HCT116 (cell line): ENCODE data around the gene NEUROD4. TPM values are rescaled to one million over a fixed set of nuclear protein-coding genes. Genes with fewer than 3 reads are reported as not detected.

Experiments
- ATAC-seq: fragments of 200-7000 bp; cut with Tn5 transposase; 2 replicates; pipeline ENCODE4 v1.9.1; 2020; ENCODE audit warnings: mild to moderate bottlenecking, moderate library complexity
- BruUV-seq: library from RNA; stranded (reverse); fragments of 400-500 nt; replicated peaks from 2 replicates; lab custom pipeline; 2021; lab: Mats Ljungman, UMichigan
- CTCF ChIA-PET: fragments of 300-600 bp; sonication (Branson Sonifier 250); formaldehyde crosslinking; loops from one replicate; lab custom pipeline; 2021; ENCODE audit warnings: antibody characterized with exemption; lab: Charles Lee
- POLR2A ChIA-PET: fragments of 300-600, 350-600 bp; sonication (Branson Sonifier 250); formaldehyde crosslinking; loops from one replicate; lab custom pipeline; 2021; ENCODE audit warnings: antibody characterized with exemption; lab: Charles Lee
- RAD21 ChIA-PET, 2 experiments: fragments of 300-600 bp; sonication (Branson Sonifier 250); formaldehyde crosslinking; loops; one replicate each; lab custom pipeline; 2023; ENCODE audit warnings: low total read pairs in 2 of 2; ENCODE audit not compliant: uncharacterized antibody in 2 of 2, unreplicated experiment in 2 of 2, low non-redundant PET in 1 of 2; lab: Charles Lee
- DNase-seq: peaks from one replicate; pipeline ENCODE4 v3.0.0-alpha.2; 2010; ENCODE audit warnings: low read depth, low spot score
- H2AFZ ChIP-seq: fragments of 200-600 bp; shearing (Covaris generic), sonication (generic); 2 replicates; pipeline ENCODE4 v1.6.1; 2017; ENCODE audit warnings: low read depth, mixed run types, mixed read lengths, antibody characterized with exemption, low read length; ENCODE audit not compliant: poor library complexity, severe bottlenecking
- H3K27ac ChIP-seq: 2 replicates; pipeline ENCODE4 v1.5.1; 2012; ENCODE audit warnings: low read depth, low read length
- H3K27me3 ChIP-seq: fragments of 200-600 bp; sonication (generic); 2 replicates; pipeline ENCODE4 v1.6.1; 2016; ENCODE audit warnings: mixed run types, low read length, mixed read lengths; ENCODE audit not compliant: insufficient read depth
- H3K36me3 ChIP-seq, 2 experiments: fragments of 200-500 bp in 1 of 2; fragments of 200-600 bp in 1 of 2; sonication (Bioruptor generic) in 1 of 2; sonication (generic) in 1 of 2; 2 replicates each; pipeline versions ENCODE4 v1.5.1 to v1.6.1; 2014 to 2016; ENCODE audit warnings: low read length in 2 of 2, inconsistent platforms in 1 of 2, mixed read lengths in 1 of 2, mixed run types in 1 of 2; ENCODE audit not compliant: insufficient read depth in 2 of 2, control insufficient read depth in 1 of 2
- H3K4me1 ChIP-seq, 2 experiments: fragments of 200-600 bp in 1 of 2; sonication (generic) in 1 of 2; 2 replicates each; pipeline versions ENCODE4 v1.5.1 to v1.6.1; 2012 to 2017; ENCODE audit warnings: low read length in 2 of 2, inconsistent platforms in 1 of 2, mild to moderate bottlenecking in 1 of 2, mixed read lengths in 1 of 2, mixed run types in 1 of 2, moderate library complexity in 1 of 2; ENCODE audit not compliant: insufficient read depth in 2 of 2, control insufficient read depth in 1 of 2
- H3K4me2 ChIP-seq: fragments of 200-600 bp; sonication (generic); 2 replicates; pipeline ENCODE4 v1.6.1; 2017; ENCODE audit warnings: mixed run types, low read length, mixed read lengths
- H3K4me3 ChIP-seq, 2 experiments: fragments of 200-600 bp in 1 of 2; sonication (generic) in 1 of 2; replicated peaks in 1 of 2; 2 replicates each; pipeline ENCODE4 v1.5.1; 2011 to 2016; ENCODE audit warnings: low read length in 2 of 2, control low read depth in 1 of 2, low read depth in 1 of 2, mild to moderate bottlenecking in 1 of 2, mixed read lengths in 1 of 2, mixed run types in 1 of 2
- H3K79me2 ChIP-seq: fragments of 200-600 bp; sonication (generic); 2 replicates; pipeline ENCODE4 v1.6.1; 2017; ENCODE audit warnings: mild to moderate bottlenecking, mixed run types, low read length, moderate library complexity, mixed read lengths; ENCODE audit not compliant: insufficient read depth
- H3K9ac ChIP-seq: fragments of 200-600 bp; sonication (generic); 2 replicates; pipeline ENCODE4 v1.6.1; 2016; ENCODE audit warnings: low read length, mixed read lengths
- H3K9me2 ChIP-seq: fragments of 200-600 bp; sonication (generic), shearing (Covaris generic); 2 replicates; pipeline ENCODE4 v1.6.1; 2017; ENCODE audit warnings: mixed run types, mild to moderate bottlenecking, moderate library complexity; ENCODE audit not compliant: insufficient read depth
- H3K9me3 ChIP-seq, 2 experiments: fragments of 200-500 bp in 1 of 2; fragments of 200-600 bp in 1 of 2; sonication (Bioruptor generic) in 1 of 2; sonication (generic) in 1 of 2; 2 replicates each; pipeline ENCODE4 v1.6.1; 2014 to 2017; ENCODE audit warnings: low read length in 2 of 2, mixed read lengths in 2 of 2, inconsistent platforms in 1 of 2, low read depth in 1 of 2, mild to moderate bottlenecking in 1 of 2, mixed run types in 1 of 2, moderate library complexity in 1 of 2; ENCODE audit not compliant: control insufficient read depth in 1 of 2, insufficient read depth in 1 of 2
- H4K20me1 ChIP-seq: fragments of 200-600 bp; sonication (generic), shearing (Covaris generic); 2 replicates; pipeline ENCODE4 v1.6.1; 2017; ENCODE audit warnings: mixed run types, mild to moderate bottlenecking, moderate library complexity; ENCODE audit not compliant: insufficient read depth
- CBX3 ChIP-seq: IDR thresholded peaks from 2 replicates; pipeline ENCODE4 v1.6.1; 2012; ENCODE audit warnings: low read depth
- CEBPB ChIP-seq: IDR thresholded peaks from 2 replicates; pipeline ENCODE4 v1.6.1; 2012; ENCODE audit warnings: low read depth
- EZH2 ChIP-seq: fragments of 200-600 bp; sonication (generic); IDR thresholded peaks from 2 replicates; pipeline ENCODE4 v1.6.1; 2017; ENCODE audit warnings: antibody characterized with exemption, mixed run types
- FOSL1 ChIP-seq: IDR thresholded peaks from 2 replicates; pipeline ENCODE4 v1.6.1; 2012; ENCODE audit warnings: low read depth
- JUND ChIP-seq: IDR thresholded peaks from 2 replicates; pipeline ENCODE4 v1.6.1; 2012
- POLR2A ChIP-seq: IDR thresholded peaks from 2 replicates; pipeline ENCODE4 v1.7.0; 2011; ENCODE audit warnings: borderline replicate concordance; ENCODE audit not compliant: insufficient read depth, insufficient read length; ENCODE audit errors: extremely low read depth
- POLR2AphosphoS5 ChIP-seq: IDR thresholded peaks from 2 replicates; pipeline ENCODE4 v1.6.1; 2011; ENCODE audit warnings: mild to moderate bottlenecking, low read depth, low read length, moderate library complexity
- SRF ChIP-seq: IDR thresholded peaks from 2 replicates; pipeline ENCODE4 v1.6.1; 2012; ENCODE audit warnings: low read depth
- TCF7L2 ChIP-seq: IDR thresholded peaks from 2 replicates; pipeline ENCODE4 v1.7.0; 2011; ENCODE audit warnings: borderline replicate concordance, inconsistent platforms; ENCODE audit not compliant: insufficient read depth, insufficient read length; ENCODE audit errors: extremely low read depth
- YY1 ChIP-seq: IDR thresholded peaks from 2 replicates; pipeline ENCODE4 v1.6.1; 2011; ENCODE audit warnings: low read length, low read depth, moderate library complexity, mild to moderate bottlenecking; ENCODE audit not compliant: insufficient replicate concordance; ENCODE audit errors: extremely low read depth
- ZFX ChIP-seq: fragments of 450-650 bp; IDR thresholded peaks from 2 replicates; pipeline ENCODE4 v1.6.1; 2017
- intact Hi-C: fragments of 100-400 bp; cut with micrococcal nuclease; formaldehyde crosslinking; loops from 2 replicates; pipeline ENCODE4 v1.10.0; 2022
- total RNA-seq: library from RNA; stranded (reverse); gene quantifications from one replicate; pipeline ENCODE4 v1.2.1, GENCODE V29; 2021; ENCODE audit not compliant: unreplicated experiment
- TF ChIP-seq, protein P1 (sequence below), 3 experiments: fragments of 200-600 bp in 1 of 3; sonication (generic) in 1 of 3; IDR thresholded peaks in 2 of 3; conservative IDR thresholded peaks in 1 of 3; 2 replicates each; pipeline ENCODE4 v1.5.1; 2012 to 2017; ENCODE audit warnings: low read depth in 2 of 3, low read length in 2 of 3, antibody characterized with exemption in 1 of 3, borderline replicate concordance in 1 of 3, control low read depth in 1 of 3, mild to moderate bottlenecking in 1 of 3, mixed read lengths in 1 of 3, mixed run types in 1 of 3, moderate library complexity in 1 of 3; ENCODE audit not compliant: insufficient read depth in 1 of 3
- TF ChIP-seq, protein P2 (sequence below): IDR thresholded peaks from 2 replicates; pipeline ENCODE4 v1.6.1; 2011; ENCODE audit warnings: mild to moderate bottlenecking, low read length, moderate library complexity; ENCODE audit not compliant: insufficient replicate concordance; ENCODE audit errors: extremely low read depth
- TF ChIP-seq, protein P3 (sequence below): IDR thresholded peaks from 2 replicates; pipeline ENCODE4 v1.6.1; 2012
- TF ChIP-seq, protein P4 (sequence below): IDR thresholded peaks from 2 replicates; pipeline ENCODE4 v1.6.1; 2012

The NEUROD4 gene
- total RNA-seq, 1 experiment from 2014 or later, result not detected

DNA sequence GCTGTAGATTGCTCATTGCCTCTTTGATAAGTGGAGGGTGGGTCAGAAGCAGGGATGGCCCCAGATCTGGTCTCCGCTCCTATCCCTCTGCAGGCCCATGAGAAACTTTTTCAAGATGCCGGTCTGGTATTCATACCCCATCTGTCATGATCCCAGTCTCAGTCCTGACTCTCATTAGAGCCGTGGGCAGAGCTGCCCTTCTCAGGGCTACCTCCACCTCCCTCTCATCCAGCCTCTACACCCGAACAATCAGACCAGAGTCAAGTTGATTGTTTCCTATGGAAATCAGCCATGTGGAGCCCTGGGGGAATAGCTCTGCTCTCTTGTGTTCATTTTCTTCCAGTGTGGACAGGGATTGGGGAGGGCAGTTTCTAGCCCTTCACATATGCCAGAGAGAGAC is 45.8 kb downstream of the NEUROD4 start:
- no peaks in the 10 kb centered on the region; the same call in 1 of the 2 replicates for H4K20me1 ChIP-seq
- no peaks in the 10 kb centered on the region for H3K9me3 ChIP-seq
- H3K9ac ChIP-seq, result no peak overlapping the region
- H3K36me3 ChIP-seq, result no peaks in the 10 kb centered on the region
- TF ChIP-seq CEBPB, result no peak
- TF ChIP-seq EZH2, result no peak
- no peak for TF ChIP-seq YY1
- TF ChIP-seq ZFX, result no peak
- no peak for TF ChIP-seq POLR2A
- TF ChIP-seq, protein P1, sequence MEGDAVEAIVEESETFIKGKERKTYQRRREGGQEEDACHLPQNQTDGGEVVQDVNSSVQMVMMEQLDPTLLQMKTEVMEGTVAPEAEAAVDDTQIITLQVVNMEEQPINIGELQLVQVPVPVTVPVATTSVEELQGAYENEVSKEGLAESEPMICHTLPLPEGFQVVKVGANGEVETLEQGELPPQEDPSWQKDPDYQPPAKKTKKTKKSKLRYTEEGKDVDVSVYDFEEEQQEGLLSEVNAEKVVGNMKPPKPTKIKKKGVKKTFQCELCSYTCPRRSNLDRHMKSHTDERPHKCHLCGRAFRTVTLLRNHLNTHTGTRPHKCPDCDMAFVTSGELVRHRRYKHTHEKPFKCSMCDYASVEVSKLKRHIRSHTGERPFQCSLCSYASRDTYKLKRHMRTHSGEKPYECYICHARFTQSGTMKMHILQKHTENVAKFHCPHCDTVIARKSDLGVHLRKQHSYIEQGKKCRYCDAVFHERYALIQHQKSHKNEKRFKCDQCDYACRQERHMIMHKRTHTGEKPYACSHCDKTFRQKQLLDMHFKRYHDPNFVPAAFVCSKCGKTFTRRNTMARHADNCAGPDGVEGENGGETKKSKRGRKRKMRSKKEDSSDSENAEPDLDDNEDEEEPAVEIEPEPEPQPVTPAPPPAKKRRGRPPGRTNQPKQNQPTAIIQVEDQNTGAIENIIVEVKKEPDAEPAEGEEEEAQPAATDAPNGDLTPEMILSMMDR (IDR thresholded peaks at IDR 0.05 in 2 of 3, conservative IDR thresholded peaks at IDR 0.05 in 1 of 3; ENCODE audit: borderline replicate concordance in 1 of 3, insufficient read depth in 1 of 3, low read depth in 2 of 3, low read length in 2 of 3), result no peak
- TF ChIP-seq CBX3, result no peak
- TF ChIP-seq, protein P2, sequence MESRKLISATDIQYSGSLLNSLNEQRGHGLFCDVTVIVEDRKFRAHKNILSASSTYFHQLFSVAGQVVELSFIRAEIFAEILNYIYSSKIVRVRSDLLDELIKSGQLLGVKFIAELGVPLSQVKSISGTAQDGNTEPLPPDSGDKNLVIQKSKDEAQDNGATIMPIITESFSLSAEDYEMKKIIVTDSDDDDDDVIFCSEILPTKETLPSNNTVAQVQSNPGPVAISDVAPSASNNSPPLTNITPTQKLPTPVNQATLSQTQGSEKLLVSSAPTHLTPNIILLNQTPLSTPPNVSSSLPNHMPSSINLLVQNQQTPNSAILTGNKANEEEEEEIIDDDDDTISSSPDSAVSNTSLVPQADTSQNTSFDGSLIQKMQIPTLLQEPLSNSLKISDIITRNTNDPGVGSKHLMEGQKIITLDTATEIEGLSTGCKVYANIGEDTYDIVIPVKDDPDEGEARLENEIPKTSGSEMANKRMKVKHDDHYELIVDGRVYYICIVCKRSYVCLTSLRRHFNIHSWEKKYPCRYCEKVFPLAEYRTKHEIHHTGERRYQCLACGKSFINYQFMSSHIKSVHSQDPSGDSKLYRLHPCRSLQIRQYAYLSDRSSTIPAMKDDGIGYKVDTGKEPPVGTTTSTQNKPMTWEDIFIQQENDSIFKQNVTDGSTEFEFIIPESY, result no peak
- TF ChIP-seq, protein P3, sequence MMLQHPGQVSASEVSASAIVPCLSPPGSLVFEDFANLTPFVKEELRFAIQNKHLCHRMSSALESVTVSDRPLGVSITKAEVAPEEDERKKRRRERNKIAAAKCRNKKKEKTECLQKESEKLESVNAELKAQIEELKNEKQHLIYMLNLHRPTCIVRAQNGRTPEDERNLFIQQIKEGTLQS, result no peak
- TF ChIP-seq JUND, result no peak
- no peak for TF ChIP-seq SRF
- no peak for TF ChIP-seq POLR2AphosphoS5
- no peak for TF ChIP-seq TCF7L2
- TF ChIP-seq, protein P4, sequence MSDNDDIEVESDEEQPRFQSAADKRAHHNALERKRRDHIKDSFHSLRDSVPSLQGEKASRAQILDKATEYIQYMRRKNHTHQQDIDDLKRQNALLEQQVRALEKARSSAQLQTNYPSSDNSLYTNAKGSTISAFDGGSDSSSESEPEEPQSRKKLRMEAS, result no peak
- TF ChIP-seq FOSL1, result no peak
- DNase-seq (no peak), ATAC-seq (no peak)
- no TSS peak for BruUV-seq
- H3K79me2 ChIP-seq, result no peaks in the 10 kb centered on the region
- no peak overlapping the region for H3K27ac ChIP-seq
- ChIA-PET RAD21 (no interaction called here), CTCF (interaction anchor here (1.4 kb wide), 1 partner anchor 10 kb away, joined by 3 read pairs; no protein-coding TSS in a partner anchor), POLR2A (no interaction called here)
- H3K4me1 ChIP-seq, result no peaks in the 10 kb centered on the region
- intact Hi-C loops, result no loop called here
- no peak overlapping the region for H3K4me2 ChIP-seq
- no peak overlapping the region for H2AFZ ChIP-seq
- peaks cover 68% of the 10 kb centered on the region for H3K27me3 ChIP-seq
- no peaks in the 10 kb centered on the region for H3K9me2 ChIP-seq
- H3K4me3 ChIP-seq, result no peak overlapping the region
